K562 (cell line): ENCODE results near the gene TLE6. TPM values are rescaled to one million over a fixed set of nuclear protein-coding genes. Genes with fewer than 3 reads are reported as not detected.

Source experiments
- CUX1 ChIP-seq: fragments of 200-800 bp; sonication (Bioruptor generic); IDR thresholded peaks from 2 replicates; pipeline ENCODE4 v1.6.1; 2016; ENCODE audit warnings: missing genetic modification characterization, missing compliant biosample characterization
- FUS ChIP-seq: fragments of 200-400 bp; formaldehyde crosslinking; optimal IDR thresholded peaks from 2 replicates; pipeline ENCODE3; 2017; ENCODE audit warnings: low read depth, low read length
- HES1 ChIP-seq: fragments of 450-650 bp; IDR thresholded peaks from 2 replicates; pipeline ENCODE4 v1.6.1; 2016; ENCODE audit warnings: low read depth, mild to moderate bottlenecking, moderate library complexity
- HMG20A ChIP-seq: fragments of 450-650 bp; formaldehyde crosslinking; conservative IDR thresholded peaks from 2 replicates; pipeline ENCODE4 v1.4.0; 2020; ENCODE audit warnings: mild to moderate bottlenecking, mixed read lengths
- NFE2 ChIP-seq: IDR thresholded peaks from 2 replicates; pipeline ENCODE4 v1.6.1; 2014; ENCODE audit warnings: antibody characterized with exemption, low read depth
- NR4A1 ChIP-seq, 2 experiments: fragments of 250-450 bp in 1 of 2; fragments of 450-650 bp in 1 of 2; sonication (Bioruptor Pico) in 1 of 2; IDR thresholded peaks; 2 replicates each; pipeline versions ENCODE4 v1.4.0 to v1.6.1; 2016 to 2020; ENCODE audit warnings: mild to moderate bottlenecking in 2 of 2, missing compliant biosample characterization in 1 of 2, missing genetic modification characterization in 1 of 2, moderate library complexity in 1 of 2
- POLR2B ChIP-seq: fragments of 450-650 bp; IDR thresholded peaks from 2 replicates; pipeline ENCODE4 v1.6.1; 2018; ENCODE audit warnings: low read depth; ENCODE audit not compliant: partially characterized antibody
- SOX6 ChIP-seq: fragments of 450-650 bp; IDR thresholded peaks from 2 replicates; pipeline ENCODE4 v1.6.1; 2014; ENCODE audit warnings: mild to moderate bottlenecking
- ZBTB11 ChIP-seq, 3 experiments: fragments of 200-800 bp in 1 of 3; fragments of 250-450 bp in 1 of 3; fragments of 450-650 bp in 1 of 3; sonication (Bioruptor Pico) in 1 of 3; sonication (Bioruptor generic) in 1 of 3; formaldehyde crosslinking in 1 of 3; IDR thresholded peaks; 2 replicates each; pipeline versions ENCODE4 v1.6.1 to v1.8.0; 2016 to 2022; ENCODE audit warnings: mild to moderate bottlenecking in 2 of 3, missing genetic modification characterization in 2 of 3, missing compliant biosample characterization in 1 of 3, moderate library complexity in 1 of 3
- ZNF512 ChIP-seq: IDR thresholded peaks from 2 replicates; pipeline ENCODE4 v1.6.1; 2016; ENCODE audit warnings: missing genetic modification characterization, missing compliant biosample characterization
- ZNF583 ChIP-seq: fragments of 250-450 bp; sonication (Bioruptor Pico); IDR thresholded peaks from 2 replicates; pipeline ENCODE4 v1.4.0; 2020
- ZSCAN32 ChIP-seq: fragments of 450-650 bp; formaldehyde crosslinking; IDR thresholded peaks from 2 replicates; pipeline ENCODE4 v1.4.0; 2020; ENCODE audit warnings: mild to moderate bottlenecking, moderate library complexity
- polyA plus RNA-seq, 8 experiments: library from polyadenylated mRNA; depleted of rRNA in 4 of 8; stranded (reverse) in 5 of 8; unstranded in 3 of 8; fragments of >200 nt; fragmentation: Nextera tagmentation in 2 of 8; fragmentation: Illumina TruSeq in 1 of 8; extraction: Ambion mirVana in 2 of 8; extraction: Trizol in 1 of 8; gene quantifications; 2 replicates each; pipeline versions ENCODE4 v1.2.1 to v1.2.3, GENCODE V29; 2011 to 2014; ENCODE audit warnings: inconsistent platforms in 1 of 8, missing spikeins in 1 of 8
- total RNA-seq, 7 experiments: library from RNA; depleted of rRNA in 6 of 7; stranded (reverse); fragments of >200 nt in 6 of 7; fragmentation: Illumina TruSeq in 2 of 7; extraction: Trizol in 2 of 7; gene quantifications; 2 replicates each; pipeline versions ENCODE4 v1.2.1 to v1.2.3, GENCODE V29; 2011 to 2021; ENCODE audit warnings: low replicate concordance in 1 of 7

The TLE6 gene
- total and polyA plus RNA-seq, 9 of the 15 experiments (the other 6 are each of a cell fraction or from before 2014, with no cell fraction given): 1.1 to 6.1 (median 2.5) TPM

- TF ChIP-seq CUX1 (CRISPR knock-in tag) (no peak), SOX6 (no peak; the same call in 1 of the 2 replicates), ZBTB11 (CRISPR knock-in tag; IDR thresholded peaks at IDR 0.05) (no peak), NR4A1 (CRISPR knock-in tag; IDR thresholded peaks at IDR 0.05) (no peak), NR4A1 (tag; IDR thresholded peaks at IDR 0.05) (no peak), ZSCAN32 (peak; percentile 14; the same call in 1 of the 2 replicates), FUS (no peak), POLR2B (peak; percentile 65), NFE2 (no peak), HES1 (no peak), ZNF512 (tag) (no peak), ZNF583 (CRISPR knock-in tag) (peak; percentile 39; the same call in 1 of the 2 replicates), HMG20A (CRISPR knock-in tag) (no peak)
Measured at GRCh38 chr19:2944775-2945574, 32.4 kb upstream of the TLE6 start, which contains the start of gene ZNF77 (continued).
